ENCODE data around the gene BBS9.

BBS9 gene

GRCh38 chr7:33356336-33356735 is 227.0 kb downstream of the BBS9 start:
- Histone ChIP-seq H3K4me1 (ENCODE audit: low read depth, poor library complexity, severe bottlenecking) (no peaks in the 10 kb centered on the region), H3K27ac (no peak overlapping the region), H3K4me3 (IDR thresholded peaks at IDR 0.05; ENCODE audit: insufficient read depth, low read depth, low read length) (no peak overlapping the region), H3K27me3 (ENCODE audit: insufficient read depth, low read depth) (no peaks in the 10 kb centered on the region), H3K4me2 (no peak overlapping the region), H4K20me1 (ENCODE audit: insufficient read depth) (no peaks in the 10 kb centered on the region), H3K79me2 (ENCODE audit: insufficient read depth, low read depth) (no peaks in the 10 kb centered on the region), H3K36me3 (ENCODE audit: insufficient read depth) (no peaks in the 10 kb centered on the region), H2AFZ (ENCODE audit: low read depth) (no peak overlapping the region), H3K9ac (no peak overlapping the region)
- TF ChIP-seq CTCF (conservative IDR thresholded peaks at IDR 0.05; ENCODE audit: low read depth, low read length) = no peak

- Histone ChIP-seq H3K9ac (no peak overlapping the region), H3K36me3 (ENCODE audit: insufficient read depth) (no peaks in the 10 kb centered on the region), H3K27ac (no peak overlapping the region), H3K4me1 (ENCODE audit: low read depth, poor library complexity, severe bottlenecking) (no peaks in the 10 kb centered on the region), H4K20me1 (ENCODE audit: insufficient read depth) (no peaks in the 10 kb centered on the region), H3K4me2 (no peak overlapping the region), H3K79me2 (ENCODE audit: insufficient read depth, low read depth) (no peaks in the 10 kb centered on the region), H2AFZ (ENCODE audit: low read depth) (no peak overlapping the region), H3K4me3 (IDR thresholded peaks at IDR 0.05; ENCODE audit: insufficient read depth, low read depth, low read length) (no peak overlapping the region), H3K27me3 (ENCODE audit: insufficient read depth, low read depth) (no peaks in the 10 kb centered on the region)
- TF ChIP-seq CTCF (conservative IDR thresholded peaks at IDR 0.05; ENCODE audit: low read depth, low read length) = no peak
Measured at GRCh38 chr7:33357846-33358245, 228.5 kb downstream of the BBS9 start.

- Histone ChIP-seq H3K79me2 (ENCODE audit: insufficient read depth, low read depth) (no peaks in the 10 kb centered on the region), H3K4me3 (IDR thresholded peaks at IDR 0.05; ENCODE audit: insufficient read depth, low read depth, low read length) (no peak overlapping the region), H2AFZ (ENCODE audit: low read depth) (no peak overlapping the region), H3K27me3 (ENCODE audit: insufficient read depth, low read depth) (no peaks in the 10 kb centered on the region), H4K20me1 (ENCODE audit: insufficient read depth) (no peaks in the 10 kb centered on the region), H3K9ac (no peak overlapping the region), H3K4me2 (no peak overlapping the region), H3K4me1 (ENCODE audit: low read depth, poor library complexity, severe bottlenecking) (no peaks in the 10 kb centered on the region), H3K27ac (no peak overlapping the region), H3K36me3 (ENCODE audit: insufficient read depth) (no peaks in the 10 kb centered on the region)
- TF ChIP-seq CTCF (conservative IDR thresholded peaks at IDR 0.05; ENCODE audit: low read depth, low read length) = no peak
Measured at GRCh38 chr7:33369888-33370287, 240.5 kb downstream of the BBS9 start.

- Histone ChIP-seq H3K27ac (no peak overlapping the region), H3K4me1 (ENCODE audit: low read depth, poor library complexity, severe bottlenecking) (no peaks in the 10 kb centered on the region), H3K79me2 (ENCODE audit: insufficient read depth, low read depth) (no peaks in the 10 kb centered on the region), H3K36me3 (ENCODE audit: insufficient read depth) (no peaks in the 10 kb centered on the region), H4K20me1 (ENCODE audit: insufficient read depth) (no peaks in the 10 kb centered on the region), H3K27me3 (ENCODE audit: insufficient read depth, low read depth) (no peaks in the 10 kb centered on the region), H2AFZ (ENCODE audit: low read depth) (no peak overlapping the region), H3K4me2 (no peak overlapping the region), H3K9ac (no peak overlapping the region), H3K4me3 (IDR thresholded peaks at IDR 0.05; ENCODE audit: insufficient read depth, low read depth, low read length) (no peak overlapping the region)
- TF ChIP-seq CTCF (conservative IDR thresholded peaks at IDR 0.05; ENCODE audit: low read depth, low read length) = no peak
Measured at GRCh38 chr7:33373195-33373594, 243.8 kb downstream of the BBS9 start.

Data from KMS-11 (cell line).